K562 (cell line): Measurements from ENCODE around the gene LLGL2.

Experiments
- SMARCB1 ChIP-seq: IDR thresholded peaks from 2 replicates; pipeline ENCODE4 v1.6.1; 2011; ENCODE audit warnings: improper control_type of control experiment, low read depth; ENCODE audit not compliant: insufficient read length
- WHSC1 ChIP-seq: IDR thresholded peaks from one replicate; pipeline ENCODE4 v1.6.1; 2012; ENCODE audit warnings: low read length, control low read depth, inconsistent platforms

GRCh38 chr17:75502721-75503329, 22.7 kb upstream of the LLGL2 start:
- TF ChIP-seq WHSC1 (no peak), SMARCB1 (no peak)
